Heart left ventricle (tissue), 16 donors: Measurements from ENCODE around the gene BCL6. TPM values are rescaled to one million over a fixed set of nuclear protein-coding genes. Genes with fewer than 3 reads are reported as not detected.
A peak's percentile ranks its signal among the peaks of the same experiment; 100 is the strongest.

ENCODE experiments used
- ATAC-seq, 4 donors: fragments of 200-7000 bp; cut with Tn5 transposase; one replicate each; pipeline ENCODE4 v1.9.1; 2020 to 2022; ENCODE audit warnings: moderate library complexity in 4 of 4, mild to moderate bottlenecking in 3 of 4, moderate number of reproducible peaks in 1 of 4
- DNase-seq, 5 donors: peaks; one replicate each; pipeline ENCODE4 v3.0.0-alpha.2; 2020
- H3K27ac ChIP-seq, 12 donors: fragments of 200-600 bp; sonication (generic) in 4 of 12; one replicate each; pipeline versions ENCODE4 v1.5.0 to v1.8.0; 2016 to 2022; ENCODE audit warnings: mild to moderate bottlenecking in 2 of 12
- H3K27me3 ChIP-seq, 9 donors: fragments of 200-600 bp; sonication (generic) in 2 of 9; one replicate each; pipeline versions ENCODE4 v1.5.1 to v1.8.0; 2016 to 2022; ENCODE audit warnings: mild to moderate bottlenecking in 3 of 9
- H3K36me3 ChIP-seq, 9 donors: fragments of 200-600 bp; sonication (generic) in 2 of 9; one replicate each; pipeline versions ENCODE4 v1.5.0 to v1.8.0; 2018 to 2022; ENCODE audit warnings: mild to moderate bottlenecking in 2 of 9
- H3K4me1 ChIP-seq, 12 donors: fragments of 200-600 bp; sonication (generic) in 4 of 12; one replicate each; pipeline versions ENCODE4 v1.5.0 to v1.8.0; 2016 to 2022; ENCODE audit warnings: mild to moderate bottlenecking in 3 of 12
- H3K4me3 ChIP-seq, 12 donors: fragments of 200-600 bp; sonication (generic) in 4 of 12; one replicate each; pipeline versions ENCODE4 v1.5.0 to v1.8.0; 2017 to 2022; ENCODE audit warnings: mild to moderate bottlenecking in 9 of 12, moderate library complexity in 4 of 12
- H3K9me3 ChIP-seq, 12 donors: fragments of 200-600 bp; sonication (generic) in 4 of 12; one replicate each; pipeline versions ENCODE4 v1.5.0 to v1.8.0; 2016 to 2022; ENCODE audit warnings: mild to moderate bottlenecking in 1 of 12
- POLR2A ChIP-seq, 2 donors: fragments of 450-650 bp; IDR thresholded peaks; one replicate each; pipeline ENCODE4 v1.6.1; 2017; ENCODE audit warnings: antibody characterized with exemption in 2 of 2, mild to moderate bottlenecking in 2 of 2, moderate library complexity in 2 of 2
- WGBS, 4 donors: extraction: QIAGEN DNeasy Blood & Tissue Kit in 2 of 4; methylation state at CpG; one replicate each; pipeline versions ENCODE4 v1.1.5 to v1.1.7; 2013 to 2018; 5-methylcytosine and 5-hydroxymethylcytosine counted together
- intact Hi-C, 10 donors: fragments of 100-400 bp; cut with DNase I; formaldehyde crosslinking; loops; one replicate each; pipeline versions ENCODE4 v1.11.1 to v1.14.2; 2022
- polyA plus RNA-seq, 2 donors: library from polyadenylated mRNA; stranded (reverse); fragments of 200-250 nt; gene quantifications; one replicate each; pipeline ENCODE4 v1.2.3, GENCODE V29; 2013
- total RNA-seq, 9 donors: library from RNA; depleted of rRNA in 2 of 9; stranded (reverse); fragments of >200 nt in 2 of 9; fragmentation: NEBNext Ultra II Directional in 3 of 9; extraction: Animal tissue kit (Norgen Biotek cat#: 25700) in 3 of 9; gene quantifications; one replicate each; pipeline versions ENCODE4 v1.1.0 to v1.2.4, GENCODE V29; 2016 to 2023
- TF ChIP-seq, protein P1 (sequence below), 12 donors: fragments of 200-600 bp; sonication (generic) in 4 of 12; IDR thresholded peaks; one replicate each; pipeline versions ENCODE4 v1.5.0 to v1.8.0; 2018 to 2022; ENCODE audit warnings: antibody characterized with exemption in 12 of 12, mild to moderate bottlenecking in 5 of 12
- donor health status: ischemic (EF 13 %, LVEDD 7.1; RV severe dilation, severe dysfunction).
- donor health status: healthy with polysubstance abuse.
- donor health status: DM: no; HTN: yes; CAD: no.
- donor health status: DM: no; HTN: no; CAD: no.
- donor health status: ischemic (EF 25% LVEDD 6.9; RV normal size, moderate dysfunction).
- donor health status: ischemic (EF 25% LVEDD 5.7; RV mildly dilated, moderate dysfunction).
- donor health status: healthy.
- donor health status: DM: yes; HTN: yes; CAD: no.
- donor health status: ischemic (EF 35%, LVEDD 5.7; RV mildly dilated, moderate dysfunction).
- donor health status: nonischemic (EF 11% LVEDD 7.7; RV severe dilation, severe dysfunction).
- donor health status: DM: yes; HTN: yes; CAD: no.
- donor health status: PGD.
- donor health status: ischemic (EF 29% LVEDD 5.4; RV normal size, mild dysfunction).
- donor health status: nonischemic (EF 23%, LVEDD 6.1; RV moderate dilation, normal function).

The BCL6 gene
- total and polyA plus RNA-seq, 11 donors: 29.3 to 109 (median 45.7) TPM

DNA sequence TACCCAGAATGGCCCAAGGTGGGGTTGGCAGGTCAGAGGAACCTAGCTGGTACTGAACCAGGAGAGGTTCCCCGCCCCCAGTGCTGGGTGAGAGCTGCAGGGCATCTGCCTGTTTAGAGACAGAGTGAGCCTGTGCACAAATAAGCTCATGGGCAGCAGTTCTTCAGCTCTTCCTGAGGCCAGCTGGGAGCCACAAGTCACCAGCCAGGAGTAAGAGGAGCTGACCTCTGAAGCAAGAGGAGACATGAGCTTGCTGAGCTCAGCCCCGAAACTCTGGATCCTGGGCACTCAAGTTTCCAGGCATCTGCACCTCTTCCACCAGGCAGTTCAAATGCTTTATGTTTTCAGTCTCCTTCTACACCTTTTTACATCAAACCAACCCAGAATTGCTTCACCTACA, 45.0 kb downstream of the BCL6 start:
- H3K9me3 ChIP-seq: no peaks in the 10 kb centered on the region
- WGBS, 4 donors: 83 to 93% (median 90%) methylated on average over 2 of the region's 2 CpGs
- DNase-seq (no peak), ATAC-seq (no peak)
- intact Hi-C loops: loop anchor here in 1 of 10 donors (10.0 kb wide), 1 partner anchor 485 kb away; no protein-coding TSS in a partner anchor
- TF ChIP-seq, protein P1, sequence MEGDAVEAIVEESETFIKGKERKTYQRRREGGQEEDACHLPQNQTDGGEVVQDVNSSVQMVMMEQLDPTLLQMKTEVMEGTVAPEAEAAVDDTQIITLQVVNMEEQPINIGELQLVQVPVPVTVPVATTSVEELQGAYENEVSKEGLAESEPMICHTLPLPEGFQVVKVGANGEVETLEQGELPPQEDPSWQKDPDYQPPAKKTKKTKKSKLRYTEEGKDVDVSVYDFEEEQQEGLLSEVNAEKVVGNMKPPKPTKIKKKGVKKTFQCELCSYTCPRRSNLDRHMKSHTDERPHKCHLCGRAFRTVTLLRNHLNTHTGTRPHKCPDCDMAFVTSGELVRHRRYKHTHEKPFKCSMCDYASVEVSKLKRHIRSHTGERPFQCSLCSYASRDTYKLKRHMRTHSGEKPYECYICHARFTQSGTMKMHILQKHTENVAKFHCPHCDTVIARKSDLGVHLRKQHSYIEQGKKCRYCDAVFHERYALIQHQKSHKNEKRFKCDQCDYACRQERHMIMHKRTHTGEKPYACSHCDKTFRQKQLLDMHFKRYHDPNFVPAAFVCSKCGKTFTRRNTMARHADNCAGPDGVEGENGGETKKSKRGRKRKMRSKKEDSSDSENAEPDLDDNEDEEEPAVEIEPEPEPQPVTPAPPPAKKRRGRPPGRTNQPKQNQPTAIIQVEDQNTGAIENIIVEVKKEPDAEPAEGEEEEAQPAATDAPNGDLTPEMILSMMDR (IDR thresholded peaks at IDR 0.05): no peak
- no peak for TF ChIP-seq POLR2A (IDR thresholded peaks at IDR 0.05)
- H3K27me3 ChIP-seq: no peaks in the 10 kb centered on the region
- no peaks in the 10 kb centered on the region for H3K36me3 ChIP-seq
- H3K4me3 ChIP-seq: no peak overlapping the region
- peaks cover 0 to 14% (median under 1%) of the 10 kb centered on the region in 12 donors for H3K4me1 ChIP-seq
- H3K27ac ChIP-seq: no peak overlapping the region

DNA sequence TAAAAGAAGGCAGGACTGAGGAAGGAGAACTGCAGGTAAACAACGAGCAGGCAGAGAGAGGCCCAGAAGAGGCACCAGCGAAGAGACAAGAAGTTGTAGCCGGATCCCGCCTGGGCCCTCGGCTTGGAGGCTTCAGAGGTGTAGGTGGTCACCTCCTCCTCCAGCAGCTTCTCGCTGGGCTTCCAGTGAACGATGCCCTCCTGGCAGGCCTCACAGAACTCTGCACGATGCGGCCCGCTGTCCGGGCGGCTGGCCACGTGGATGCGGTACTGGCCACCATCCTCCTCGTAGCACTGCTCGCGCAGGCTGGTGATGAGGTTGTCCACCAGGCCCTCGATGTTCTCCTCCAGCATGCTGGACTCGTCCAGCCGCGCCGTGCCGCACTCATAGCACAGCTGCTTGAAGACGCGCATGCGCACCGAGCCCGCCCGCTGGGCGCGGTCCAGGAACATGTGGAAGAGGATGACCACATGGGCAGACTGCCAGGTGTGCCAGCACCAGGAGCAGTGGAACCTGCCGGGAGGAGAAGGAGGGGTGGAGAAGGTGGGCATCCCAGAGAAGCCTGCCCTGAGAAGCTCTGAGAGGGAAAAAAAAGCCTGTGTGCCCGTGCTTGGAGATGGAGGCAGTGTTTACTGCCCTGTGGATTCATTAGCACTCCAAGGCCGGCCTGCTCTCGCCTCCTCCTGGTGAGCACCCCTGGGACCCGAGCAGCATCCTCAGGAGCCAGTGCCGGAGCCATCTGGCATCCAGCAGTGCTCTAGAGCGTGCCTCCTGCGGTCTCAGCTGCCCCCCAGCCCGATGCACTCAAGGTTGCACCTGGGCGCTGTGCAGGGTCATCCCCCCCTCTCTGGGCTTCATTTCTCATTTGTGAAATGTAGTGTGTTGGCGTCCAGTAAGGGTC, 46.5 kb downstream of the BCL6 start:
- Histone ChIP-seq H3K4me3 (no peak overlapping the region), H3K4me1 (peaks cover 0 to 14% (median 0%) of the 10 kb centered on the region in 12 donors), H3K27me3 (no peaks in the 10 kb centered on the region), H3K9me3 (no peaks in the 10 kb centered on the region), H3K27ac (no peak overlapping the region), H3K36me3 (no peaks in the 10 kb centered on the region)
- TF ChIP-seq, protein P1 (IDR thresholded peaks at IDR 0.05): no peak
- TF ChIP-seq POLR2A (IDR thresholded peaks at IDR 0.05): no peak
- ATAC-seq (no peak), DNase-seq (no peak)
- 88 to 94% (median 92%) methylated on average over 29 to 40 of the region's 42 CpGs for WGBS, 4 donors
- intact Hi-C loops: no loop called here

DNA sequence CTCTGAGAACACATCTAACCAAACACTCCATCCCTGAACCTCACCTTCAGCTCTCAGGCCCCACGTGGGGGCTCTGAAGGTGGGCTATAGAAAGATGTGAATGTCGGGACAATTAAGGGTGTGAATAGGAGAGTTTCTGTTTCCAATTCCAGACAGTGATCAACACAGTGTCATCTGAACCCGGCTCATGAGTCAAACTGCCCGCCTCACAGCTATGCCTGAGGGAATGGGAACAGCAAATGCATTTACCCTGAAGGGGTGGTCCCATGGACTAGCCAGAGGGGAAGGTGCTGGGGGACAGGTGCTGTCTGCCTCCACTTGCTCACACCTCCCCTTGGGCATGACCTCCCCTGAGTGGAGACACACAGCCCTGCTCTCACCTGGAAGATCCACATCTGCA, 49.2 kb downstream of the BCL6 start:
- Histone ChIP-seq H3K36me3 (no peaks in the 10 kb centered on the region), H3K4me3 (no peak overlapping the region), H3K27me3 (no peaks in the 10 kb centered on the region), H3K9me3 (no peaks in the 10 kb centered on the region), H3K4me1 (peaks cover 0 to 14% (median 0%) of the 10 kb centered on the region in 12 donors), H3K27ac (peak overlapping the region in 9 of 12 donors; percentile 20 to 63 (median 46))
- TF ChIP-seq, protein P1 (IDR thresholded peaks at IDR 0.05): no peak
- TF ChIP-seq POLR2A (IDR thresholded peaks at IDR 0.05): no peak
- peak in 1 of 4 donors; percentile 14 for ATAC-seq
- WGBS, 4 donors: 46 to 55% (median 53%) methylated on average over 4 of the region's 4 CpGs
- intact Hi-C loops: no loop called here
- DNase-seq: no peak

DNA sequence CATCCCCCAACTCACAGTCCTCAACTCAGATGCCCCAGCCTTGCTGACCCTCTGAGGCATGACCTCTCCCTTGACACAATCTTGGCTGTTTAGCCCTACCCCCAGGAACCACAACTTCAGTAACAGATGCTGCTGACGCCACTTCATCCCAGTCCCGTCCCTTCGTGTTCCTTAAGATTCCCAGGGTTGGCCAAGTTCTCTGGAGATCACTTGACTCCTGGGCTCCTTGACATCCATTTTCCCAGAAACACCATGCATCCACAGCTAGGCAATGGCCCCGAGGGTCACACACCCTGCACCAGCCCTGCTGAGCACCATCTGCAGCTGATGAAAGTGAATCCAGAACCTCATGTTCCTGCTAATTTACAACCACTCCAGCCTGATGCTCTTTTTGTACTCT, 49.8 kb downstream of the BCL6 start:
- ATAC-seq: peak in 3 of 4 donors; percentile 37 to 65 (median 60)
- DNase-seq: peak in 4 of 5 donors; percentile 32 to 57 (median 36)
- peak overlapping the region in 10 of 12 donors; percentile 20 to 63 (median 42) for H3K27ac ChIP-seq

More for the DNA sequence above, 49.8 kb downstream of the BCL6 start:
- TF ChIP-seq POLR2A (IDR thresholded peaks at IDR 0.05): no peak
- TF ChIP-seq, protein P1 (IDR thresholded peaks at IDR 0.05): no peak
- 64 to 73% (median 67%) methylated on average over 4 of the region's 4 CpGs for WGBS, 4 donors
- H3K4me3 ChIP-seq: no peak overlapping the region
- peaks cover 0 to 14% (median 0%) of the 10 kb centered on the region in 12 donors for H3K4me1 ChIP-seq
- H3K36me3 ChIP-seq: no peaks in the 10 kb centered on the region
- no peaks in the 10 kb centered on the region for H3K27me3 ChIP-seq
- no peaks in the 10 kb centered on the region for H3K9me3 ChIP-seq
- intact Hi-C loops: no loop called here
